ENCODE results near the gene NECTIN4. TPM values are rescaled to one million over a fixed set of nuclear protein-coding genes. Genes with fewer than 3 reads are reported as not detected.

The NECTIN4 gene
- total and polyA plus RNA-seq, 2 of the 13 experiments (the other 11 are each of a cell fraction or from before 2014, with no cell fraction given), result 5.9 to 12.4 TPM

DNA sequence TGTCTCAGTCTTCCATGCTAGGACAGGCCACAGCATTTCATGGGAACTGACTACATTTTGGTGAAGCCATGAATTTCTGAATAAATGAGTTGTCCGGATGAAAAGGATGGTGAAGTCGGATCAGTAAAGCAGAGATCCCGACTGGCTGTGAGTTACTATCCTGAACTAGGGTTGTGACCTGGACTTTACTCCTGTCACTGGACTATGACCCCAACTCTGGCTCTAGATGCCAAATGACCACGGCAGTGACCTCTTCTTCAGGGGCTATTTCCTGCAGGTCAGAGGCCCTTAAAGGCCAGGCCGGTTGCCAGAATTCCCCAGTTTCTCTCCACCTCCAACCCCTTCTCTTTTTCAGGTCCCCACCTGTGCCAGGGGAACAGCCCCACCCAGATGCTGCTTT is 1.7 kb upstream of the NECTIN4 start (continued):
- no peak for TF ChIP-seq ZNF253 (CRISPR knock-in tag; IDR thresholded peaks at IDR 0.05; ENCODE audit: borderline replicate concordance)
- no peak for TF ChIP-seq TSC22D2 (CRISPR knock-in tag; IDR thresholded peaks at IDR 0.05; ENCODE audit: borderline replicate concordance)
- TF ChIP-seq NFIC (IDR thresholded peaks at IDR 0.05; ENCODE audit: low read length), result no peak
- TF ChIP-seq, protein P1, sequence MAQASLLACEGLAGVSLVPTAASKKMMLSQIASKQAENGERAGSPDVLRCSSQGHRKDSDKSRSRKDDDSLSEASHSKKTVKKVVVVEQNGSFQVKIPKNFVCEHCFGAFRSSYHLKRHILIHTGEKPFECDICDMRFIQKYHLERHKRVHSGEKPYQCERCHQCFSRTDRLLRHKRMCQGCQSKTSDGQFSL (CRISPR knock-in tag; IDR thresholded peaks at IDR 0.05), result no peak
- peak; percentile 39; the same call in 1 of the 2 replicates for TF ChIP-seq NR2F6 (IDR thresholded peaks at IDR 0.05)
- TF ChIP-seq NR2F6 (CRISPR knock-in tag; IDR thresholded peaks at IDR 0.05), result peak; percentile 35; the same call in 1 of the 2 replicates
- TF ChIP-seq POLR2AphosphoS5 (IDR thresholded peaks at IDR 0.05; ENCODE audit: low read depth, low read length), result no peak
- no peak for TF ChIP-seq KDM3A (CRISPR knock-in tag; IDR thresholded peaks at IDR 0.05; ENCODE audit: low read depth)
- TF ChIP-seq NCOR1 (IDR thresholded peaks at IDR 0.05; ENCODE audit: borderline replicate concordance, low read length), result peak; percentile 53
- no peak for TF ChIP-seq ETV5 (CRISPR knock-in tag; IDR thresholded peaks at IDR 0.05; ENCODE audit: borderline replicate concordance)
- TF ChIP-seq MYC (CRISPR knock-in tag; IDR thresholded peaks at IDR 0.05; ENCODE audit: borderline replicate concordance), result no peak
- TF ChIP-seq, protein P2, sequence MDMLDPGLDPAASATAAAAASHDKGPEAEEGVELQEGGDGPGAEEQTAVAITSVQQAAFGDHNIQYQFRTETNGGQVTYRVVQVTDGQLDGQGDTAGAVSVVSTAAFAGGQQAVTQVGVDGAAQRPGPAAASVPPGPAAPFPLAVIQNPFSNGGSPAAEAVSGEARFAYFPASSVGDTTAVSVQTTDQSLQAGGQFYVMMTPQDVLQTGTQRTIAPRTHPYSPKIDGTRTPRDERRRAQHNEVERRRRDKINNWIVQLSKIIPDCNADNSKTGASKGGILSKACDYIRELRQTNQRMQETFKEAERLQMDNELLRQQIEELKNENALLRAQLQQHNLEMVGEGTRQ (IDR thresholded peaks at IDR 0.05; ENCODE audit: low read depth, low read length), result no peak
- TF ChIP-seq, protein P2 (CRISPR knock-in tag; IDR thresholded peaks at IDR 0.05; ENCODE audit: borderline replicate concordance), result no peak
- no peak for TF ChIP-seq ZNF605 (CRISPR knock-in tag; IDR thresholded peaks at IDR 0.05)

Data from HepG2 (cell line).